Keratinocyte (primary cell): ENCODE data around the gene SOSTDC1. TPM values are rescaled to one million over a fixed set of nuclear protein-coding genes. Genes with fewer than 3 reads are reported as not detected.

Experiments used
- DNase-seq: peaks from one replicate; pipeline ENCODE4 v3.0.0-alpha.2; 2011; ENCODE audit warnings: low read depth, missing footprints, low spot score
- FAIRE-seq: peaks from 2 replicates; lab custom pipeline; 2011; peaks lifted over from hg19 to GRCh38; lab: Jason Lieb, UNC
- H2AFZ ChIP-seq: 2 replicates; pipeline ENCODE4 v1.6.0; 2012; ENCODE audit warnings: low read length, control low read depth, inconsistent platforms; ENCODE audit not compliant: control insufficient read depth
- H3K27ac ChIP-seq: 2 replicates; pipeline ENCODE4 v1.5.1; 2011; ENCODE audit warnings: low read length; ENCODE audit not compliant: control insufficient read depth, insufficient read depth
- H3K27me3 ChIP-seq: 3 replicates; pipeline ENCODE4 v1.6.0; 2011; ENCODE audit warnings: low read length; ENCODE audit not compliant: control insufficient read depth, insufficient read depth; ENCODE audit errors: extremely low read depth
- H3K36me3 ChIP-seq, 2 experiments: 2 replicates in 1 of 2; 3 replicates in 1 of 2; pipeline ENCODE4 v1.5.1; 2011; ENCODE audit warnings: low read length in 2 of 2, mild to moderate bottlenecking in 1 of 2; ENCODE audit not compliant: control insufficient read depth in 2 of 2, insufficient read depth in 2 of 2; ENCODE audit errors: extremely low read depth in 1 of 2
- H3K4me1 ChIP-seq: 3 replicates; pipeline ENCODE4 v1.5.1; 2011; ENCODE audit warnings: low read length; ENCODE audit not compliant: control insufficient read depth, insufficient read depth; ENCODE audit errors: extremely low read depth
- H3K4me2 ChIP-seq: 3 replicates; pipeline ENCODE4 v1.6.0; 2011; ENCODE audit warnings: low read depth, low read length; ENCODE audit not compliant: control insufficient read depth, insufficient read depth; ENCODE audit errors: extremely low read depth
- H3K4me3 ChIP-seq, 3 experiments: fragments of 200-600 bp in 1 of 3; sonication (generic) in 1 of 3; 2 replicates in 2 of 3; 3 replicates in 1 of 3; pipeline ENCODE4 v1.5.1; 2011 to 2016; ENCODE audit warnings: low read length in 3 of 3, mild to moderate bottlenecking in 3 of 3, control low read depth in 2 of 3, inconsistent platforms in 1 of 3, low read depth in 1 of 3, mixed read lengths in 1 of 3, mixed run types in 1 of 3, moderate library complexity in 1 of 3; ENCODE audit not compliant: control insufficient read depth in 2 of 3, insufficient read depth in 2 of 3; ENCODE audit errors: extremely low read depth in 1 of 3
- H3K79me2 ChIP-seq: 2 replicates; pipeline ENCODE4 v1.6.0; 2012; ENCODE audit warnings: low read length; ENCODE audit not compliant: control insufficient read depth, insufficient read depth
- H3K9ac ChIP-seq: 3 replicates; pipeline ENCODE4 v1.6.0; 2011; ENCODE audit warnings: low read length; ENCODE audit not compliant: control insufficient read depth, insufficient read depth; ENCODE audit errors: extremely low read depth
- H3K9me1 ChIP-seq: 3 replicates; pipeline ENCODE4 v1.6.0; 2011; ENCODE audit warnings: low read length; ENCODE audit not compliant: control insufficient read depth, insufficient read depth; ENCODE audit errors: extremely low read depth
- H3K9me3 ChIP-seq: 2 replicates; pipeline ENCODE4 v1.5.1; 2012; ENCODE audit warnings: low read depth, low read length; ENCODE audit not compliant: control insufficient read depth
- H4K20me1 ChIP-seq: 3 replicates; pipeline ENCODE4 v1.6.0; 2011; ENCODE audit warnings: low read length; ENCODE audit not compliant: control insufficient read depth, insufficient read depth; ENCODE audit errors: extremely low read depth
- CTCF ChIP-seq, 3 experiments: IDR thresholded peaks in 1 of 3; conservative IDR thresholded peaks in 1 of 3; optimal IDR thresholded peaks in 1 of 3; 2 replicates in 2 of 3; 3 replicates in 1 of 3; pipeline versions ENCODE3 to v1.5.1; 2011; ENCODE audit warnings: low read length in 3 of 3, mild to moderate bottlenecking in 3 of 3, moderate library complexity in 2 of 3, control low read depth in 1 of 3, inconsistent platforms in 1 of 3; ENCODE audit not compliant: insufficient read depth in 2 of 3; ENCODE audit errors: extremely low read depth in 1 of 3
- EZH2 ChIP-seq: IDR thresholded peaks from one replicate; pipeline ENCODE4 v1.6.1; 2012; ENCODE audit warnings: inconsistent platforms, mild to moderate bottlenecking, low read length, moderate library complexity
- dilution Hi-C: fragments of 300-500 bp; cut with MboI; formaldehyde crosslinking; loops from one replicate; pipeline ENCODE4 v1.7.0; 2020; ENCODE audit warnings: low sequenced_read_pairs; ENCODE audit not compliant: extremely low pct_ligation_motif_present
- polyA plus RNA-seq, 5 experiments: library from polyadenylated mRNA; depleted of rRNA in 3 of 5; stranded (reverse) in 3 of 5; stranded (forward) in 1 of 5; unstranded in 1 of 5; fragments of >200 nt; gene quantifications; 1 replicate in 1 of 5; 2 replicates in 3 of 5; 3 replicates in 1 of 5; pipeline versions ENCODE4 v1.2.1 to v1.2.3, GENCODE V29; 2011 to 2012; ENCODE audit warnings: missing spikeins in 2 of 5, low read depth in 1 of 5, low replicate concordance in 1 of 5

Gene SOSTDC1
- polyA plus RNA-seq, 1 donor (not counting 4 experiments of a cell fraction or from before 2014, with no cell fraction given): 0.31 TPM

- TF ChIP-seq CTCF (optimal IDR thresholded peaks at IDR 0.05 in 1 of 3, IDR thresholded peaks at IDR 0.05 in 1 of 3, conservative IDR thresholded peaks at IDR 0.05 in 1 of 3; ENCODE audit: extremely low read depth in 1 of 3, insufficient read depth in 2 of 3, low read length in 3 of 3) (no peak), EZH2 (no peak)
- no peaks in the 10 kb centered on the region for H3K79me2 ChIP-seq
- H3K9ac ChIP-seq: no peak overlapping the region
- FAIRE-seq (no peak), DNase-seq (no peak)
- H3K9me3 ChIP-seq: no peaks in the 10 kb centered on the region
- no peak overlapping the region for H3K4me2 ChIP-seq
- H3K9me1 ChIP-seq: no peaks in the 10 kb centered on the region
- H3K4me1 ChIP-seq: no peaks in the 10 kb centered on the region
- no peak overlapping the region for H3K4me3 ChIP-seq
- no peaks in the 10 kb centered on the region for H3K36me3 ChIP-seq
- no peaks in the 10 kb centered on the region for H4K20me1 ChIP-seq
- dilution Hi-C loops: no loop called here
- H3K27me3 ChIP-seq: no peaks in the 10 kb centered on the region
- H3K27ac ChIP-seq: no peak overlapping the region
- peak overlapping the region; percentile 45 for H2AFZ ChIP-seq
These were observed 27.1 kb upstream of the SOSTDC1 start for GRCh38 chr7:16492513-16493062.

- H3K4me2 ChIP-seq: no peak overlapping the region
- FAIRE-seq (peak; percentile 17), DNase-seq (no peak)
- H3K27me3 ChIP-seq: no peaks in the 10 kb centered on the region
- no peaks in the 10 kb centered on the region for H3K4me1 ChIP-seq
- no peaks in the 10 kb centered on the region for H3K36me3 ChIP-seq
- H2AFZ ChIP-seq: no peak overlapping the region
- H3K9ac ChIP-seq: no peak overlapping the region
- TF ChIP-seq CTCF (optimal IDR thresholded peaks at IDR 0.05 in 1 of 3, IDR thresholded peaks at IDR 0.05 in 1 of 3, conservative IDR thresholded peaks at IDR 0.05 in 1 of 3; ENCODE audit: extremely low read depth in 1 of 3, insufficient read depth in 2 of 3, low read length in 3 of 3) (no peak), EZH2 (no peak)
- no peaks in the 10 kb centered on the region for H3K9me3 ChIP-seq
- no peak overlapping the region for H3K27ac ChIP-seq
- no peak overlapping the region for H3K4me3 ChIP-seq
- dilution Hi-C loops: no loop called here
- no peaks in the 10 kb centered on the region for H3K79me2 ChIP-seq
- H3K9me1 ChIP-seq: no peaks in the 10 kb centered on the region
- no peaks in the 10 kb centered on the region for H4K20me1 ChIP-seq
These were observed 25.6 kb upstream of the SOSTDC1 start for GRCh38 chr7:16491148-16491547.
